ENCODE results near the gene PROB1. TPM values are rescaled to one million over a fixed set of nuclear protein-coding genes. Genes with fewer than 3 reads are reported as not detected.

PROB1 gene
- total and polyA plus RNA-seq, 2 of the 13 experiments (the other 11 are each of a cell fraction or from before 2014, with no cell fraction given): 0.69 to 1.1 TPM

GRCh38 chr5:139391570-139392323, 3.2 kb downstream of the PROB1 start:
- in situ Hi-C loops (cut with HindIII; ENCODE audit: extremely low pct_ligation_motif_present, low pct_unique_long_range_greater_than_20kb): no loop called here
- FAIRE-seq: no peak

More at GRCh38 chr5:139391570-139392323, 3.2 kb downstream of the PROB1 start:
- Histone ChIP-seq H3K36me3 (replicated peaks in 1 of 2; ENCODE audit: control insufficient read depth in 1 of 2, insufficient read depth in 2 of 2, low read length in 2 of 2) (no peaks in the 10 kb centered on the region), H2AFZ (ENCODE audit: low read length) (no peak overlapping the region), H4K20me1 (ENCODE audit: insufficient read depth, low read length) (no peaks in the 10 kb centered on the region), H3K4me2 (ENCODE audit: low read depth, low read length) (no peak overlapping the region), H3K27me3 (ENCODE audit: control insufficient read depth in 1 of 2, insufficient read depth in 2 of 2, low read length in 2 of 2) (no peaks in the 10 kb centered on the region), H3K9me3 (ENCODE audit: low read length) (no peaks in the 10 kb centered on the region), H3K4me1 (ENCODE audit: insufficient read depth, low read length) (peaks cover 54% of the 10 kb centered on the region), H3K79me2 (ENCODE audit: insufficient read depth, low read length) (no peaks in the 10 kb centered on the region), H3K9ac (ENCODE audit: insufficient read depth, low read depth, low read length) (no peak overlapping the region), H3K4me3 (replicated peaks in 1 of 3; ENCODE audit: insufficient read depth in 1 of 3, low read depth in 2 of 3, low read length in 3 of 3) (no peak overlapping the region), H3K27ac (ENCODE audit: extremely low read length, insufficient read depth, low read length) (no peak overlapping the region)
- intact Hi-C loops (cut with micrococcal nuclease; ENCODE audit: unreplicated experiment): no loop called here
- DNase-seq (ENCODE audit: low spot score): no peak
- 93% methylated on average over 32 of the region's 33 CpGs for WGBS (ENCODE audit: low lambda C conversion rate)
- ChIA-PET POLR2A (interaction anchor here (1.4 kb wide), 1 partner anchor 12 kb away, joined by 3 read pairs; the partner anchor contains the start of gene SPATA24), CTCF (ENCODE audit: low intra/inter-chr PET ratio, low total read pairs) (no interaction called here)
- BruUV-seq (replicated peaks): no TSS peak
- ATAC-seq: no peak
- no peak for TF ChIP-seq ZNF234 (CRISPR knock-in tag; conservative IDR thresholded peaks at IDR 0.05)
- no peak for TF ChIP-seq GRHL1 (CRISPR knock-in tag; conservative IDR thresholded peaks at IDR 0.05)
- no peak for TF ChIP-seq MTF1 (CRISPR knock-in tag; IDR thresholded peaks at IDR 0.05)
- TF ChIP-seq TMF1 (CRISPR knock-in tag; IDR thresholded peaks at IDR 0.05; ENCODE audit: low read depth): no peak
- TF ChIP-seq SP2 (CRISPR knock-in tag; IDR thresholded peaks at IDR 0.05): no peak
- no peak for TF ChIP-seq PHF5A (CRISPR knock-in tag; IDR thresholded peaks at IDR 0.05; ENCODE audit: low read depth, unreplicated experiment)
- no peak for TF ChIP-seq SOX13 (IDR thresholded peaks at IDR 0.05)
- TF ChIP-seq SOX13 (CRISPR knock-in tag; conservative IDR thresholded peaks at IDR 0.05 in 1 of 2, IDR thresholded peaks at IDR 0.05 in 1 of 2): no peak
